HepG2 (cell line): Measurements from ENCODE around the gene EIF1AD. TPM values are rescaled to one million over a fixed set of nuclear protein-coding genes. Genes with fewer than 3 reads are reported as not detected.

Source experiments
- BORCS8-MEF2B ChIP-seq: sonication (generic); formaldehyde crosslinking; IDR thresholded peaks from 2 replicates; pipeline ENCODE4 v1.8.0; 2022; ENCODE audit warnings: mild to moderate bottlenecking, missing genetic modification reagents
- CENPX ChIP-seq: sonication (generic); formaldehyde crosslinking; IDR thresholded peaks from 2 replicates; pipeline ENCODE4 v1.9.0; 2021; ENCODE audit warnings: mild to moderate bottlenecking, missing genetic modification reagents, moderate library complexity
- DZIP1 ChIP-seq: sonication (generic); formaldehyde crosslinking; IDR thresholded peaks from 2 replicates; pipeline ENCODE4 v1.5.0; 2020; ENCODE audit warnings: mild to moderate bottlenecking, missing genetic modification reagents
- ELF1 ChIP-seq: sonication (generic); formaldehyde crosslinking; IDR thresholded peaks from 2 replicates; pipeline ENCODE4 v1.4.0; 2020; ENCODE audit warnings: missing genetic modification reagents
- FUBP1 ChIP-seq: sonication (generic); formaldehyde crosslinking; IDR thresholded peaks from 2 replicates; pipeline ENCODE4 v1.5.1; 2020; ENCODE audit warnings: missing genetic modification reagents, mild to moderate bottlenecking, borderline replicate concordance
- NR0B2 ChIP-seq: sonication (generic); formaldehyde crosslinking; IDR thresholded peaks from 2 replicates; pipeline ENCODE4 v1.4.0; 2020; ENCODE audit warnings: mild to moderate bottlenecking, missing genetic modification reagents
- NR2F1 ChIP-seq, 2 experiments: fragments of 450-650 bp in 1 of 2; formaldehyde crosslinking in 1 of 2; IDR thresholded peaks; 2 replicates each; pipeline versions ENCODE4 v1.5.0 to v1.6.1; 2016 to 2020; ENCODE audit warnings: mild to moderate bottlenecking in 1 of 2, missing compliant biosample characterization in 1 of 2, missing genetic modification reagents in 1 of 2, moderate library complexity in 1 of 2
- TFE3 ChIP-seq: IDR thresholded peaks from 2 replicates; pipeline ENCODE4 v1.6.1; 2016
- THRA ChIP-seq: sonication (generic); formaldehyde crosslinking; IDR thresholded peaks from 2 replicates; pipeline ENCODE4 v1.4.0; 2020; ENCODE audit warnings: missing genetic modification reagents, borderline replicate concordance
- YEATS2 ChIP-seq: sonication (generic); formaldehyde crosslinking; IDR thresholded peaks from 2 replicates; pipeline ENCODE4 v1.4.0; 2020; ENCODE audit warnings: missing genetic modification reagents, borderline replicate concordance
- ZBTB14 ChIP-seq: sonication (generic); formaldehyde crosslinking; IDR thresholded peaks from 2 replicates; pipeline ENCODE4 v1.4.0; 2020; ENCODE audit warnings: missing genetic modification reagents
- ZFP1 ChIP-seq: IDR thresholded peaks from 2 replicates; pipeline ENCODE4 v1.6.1; 2016
- ZFP90 ChIP-seq: sonication (generic); formaldehyde crosslinking; IDR thresholded peaks from 2 replicates; pipeline ENCODE4 v1.8.0; 2022; ENCODE audit warnings: missing genetic modification reagents, mild to moderate bottlenecking, inconsistent platforms, borderline replicate concordance
- ZNF343 ChIP-seq: sonication (generic); formaldehyde crosslinking; IDR thresholded peaks from 2 replicates; pipeline ENCODE4 v1.4.0; 2020; ENCODE audit warnings: mild to moderate bottlenecking, missing genetic modification reagents
- ZNF414 ChIP-seq: sonication (generic); formaldehyde crosslinking; IDR thresholded peaks from 2 replicates; pipeline ENCODE4 v1.5.0; 2020; ENCODE audit warnings: missing genetic modification reagents
- ZNF75D ChIP-seq: sonication (generic); formaldehyde crosslinking; IDR thresholded peaks from 2 replicates; pipeline ENCODE4 v1.8.1; 2023; ENCODE audit warnings: missing genetic modification reagents, mild to moderate bottlenecking, borderline replicate concordance
- polyA plus RNA-seq, 8 experiments: library from polyadenylated mRNA; depleted of rRNA in 3 of 8; stranded (reverse) in 7 of 8; unstranded in 1 of 8; fragments of >200 nt; fragmentation: Illumina TruSeq in 4 of 8; extraction: Trizol in 4 of 8; gene quantifications; 2 replicates each; pipeline versions ENCODE4 v1.2.1 to v1.2.3, GENCODE V29; 2011 to 2016; ENCODE audit warnings: low read depth in 4 of 8, missing spikeins in 1 of 8, mixed read lengths in 1 of 8; ENCODE audit not compliant: insufficient read depth in 1 of 8
- total RNA-seq, 5 experiments: library from RNA; depleted of rRNA; stranded (reverse); fragments of >200 nt; fragmentation: Illumina TruSeq; extraction: Trizol; gene quantifications; 2 replicates each; pipeline ENCODE4 v1.2.3, GENCODE V29; 2016; ENCODE audit warnings: low read depth in 1 of 5

Gene EIF1AD
- total and polyA plus RNA-seq, 2 of the 13 experiments (the other 11 are each of a cell fraction or from before 2014, with no cell fraction given) = 18.2 to 30.8 TPM

GRCh38 chr11:65961267-65962140 is 40.5 kb downstream of the EIF1AD start, which contains the start of gene SART1 (continued):
- TF ChIP-seq ZBTB14 = no peak
- TF ChIP-seq NR2F1 (CRISPR knock-in tag; IDR thresholded peaks at IDR 0.05) = no peak
- peak; percentile 84; the same call in 1 of the 2 replicates for TF ChIP-seq ZNF414 (CRISPR knock-in tag)
- TF ChIP-seq ELF1 (CRISPR knock-in tag) = peak; percentile 98
- TF ChIP-seq ZFP90 (CRISPR knock-in tag) = no peak
- peak; percentile 37; the same call in 1 of the 2 replicates for TF ChIP-seq THRA
- TF ChIP-seq NR0B2 (CRISPR knock-in tag) = peak; percentile 84; the same call in 1 of the 2 replicates
- no peak for TF ChIP-seq DZIP1 (CRISPR knock-in tag)
- no peak for TF ChIP-seq CENPX (CRISPR knock-in tag)
- no peak for TF ChIP-seq ZNF75D (CRISPR knock-in tag)
- TF ChIP-seq ZFP1 = no peak
- TF ChIP-seq BORCS8-MEF2B = no peak
- no peak for TF ChIP-seq FUBP1 (CRISPR knock-in tag)
- TF ChIP-seq YEATS2 = peak; percentile 96
- TF ChIP-seq TFE3 (CRISPR knock-in tag) = no peak
- TF ChIP-seq ZNF343 (CRISPR knock-in tag) = peak; percentile 76; the same call in 1 of the 2 replicates
